Osteocyte (in vitro differentiated cells): ENCODE results near the gene CCDC136. TPM values are rescaled to one million over a fixed set of nuclear protein-coding genes. Genes with fewer than 3 reads are reported as not detected.
A peak's percentile ranks its signal among the peaks of the same experiment; 100 is the strongest.

ENCODE experiments used
- DNase-seq: peaks from one replicate; pipeline ENCODE4 v3.0.0; 2021; ENCODE audit warnings: mixed read lengths; ENCODE audit not compliant: unreplicated experiment; ENCODE audit errors: extremely low spot score
- H3K27ac Mint-ChIP-seq: one replicate; pipeline ENCODE4 v1.8.0; 2021; ENCODE audit warnings: mild to moderate bottlenecking, mixed read lengths; ENCODE audit not compliant: unreplicated experiment
- H3K27me3 Mint-ChIP-seq: one replicate; pipeline ENCODE4 v1.8.0; 2021; ENCODE audit warnings: mixed read lengths; ENCODE audit not compliant: unreplicated experiment
- H3K36me3 Mint-ChIP-seq: one replicate; pipeline ENCODE4 v1.8.0; 2021; ENCODE audit warnings: mixed read lengths; ENCODE audit not compliant: unreplicated experiment
- H3K4me1 Mint-ChIP-seq: one replicate; pipeline ENCODE4 v1.8.0; 2021; ENCODE audit warnings: mixed read lengths; ENCODE audit not compliant: unreplicated experiment
- H3K4me3 Mint-ChIP-seq: one replicate; pipeline ENCODE4 v1.8.0; 2021; ENCODE audit warnings: mild to moderate bottlenecking, moderate library complexity, mixed read lengths; ENCODE audit not compliant: unreplicated experiment
- H3K9me3 Mint-ChIP-seq: one replicate; pipeline ENCODE4 v1.8.0; 2021; ENCODE audit warnings: mixed read lengths; ENCODE audit not compliant: unreplicated experiment
- CTCF ChIP-seq: fragments of 200-600 bp; sonication (generic); IDR thresholded peaks from 2 replicates; pipeline ENCODE4 v1.5.0; 2021; ENCODE audit warnings: antibody characterized with exemption, mild to moderate bottlenecking, moderate library complexity
- total RNA-seq: library from RNA; stranded (reverse); gene quantifications from 2 replicates; pipeline ENCODE4 v1.2.1, GENCODE V29; 2021

Gene CCDC136
- total RNA-seq, 1 donor from 2014 or later: 13.3 TPM

- Mint-ChIP-seq H3K27ac (no peak overlapping the region), H3K4me3 (no peak overlapping the region), H3K36me3 (peaks cover 44% of the 10 kb centered on the region), H3K9me3 (no peaks in the 10 kb centered on the region), H3K27me3 (no peaks in the 10 kb centered on the region), H3K4me1 (peaks cover 64% of the 10 kb centered on the region)
- DNase-seq: no peak
- no peak for TF ChIP-seq CTCF
These were observed 46.1 kb upstream of the CCDC136 start for GRCh38 chr7:128745706-128746105.

DNA sequence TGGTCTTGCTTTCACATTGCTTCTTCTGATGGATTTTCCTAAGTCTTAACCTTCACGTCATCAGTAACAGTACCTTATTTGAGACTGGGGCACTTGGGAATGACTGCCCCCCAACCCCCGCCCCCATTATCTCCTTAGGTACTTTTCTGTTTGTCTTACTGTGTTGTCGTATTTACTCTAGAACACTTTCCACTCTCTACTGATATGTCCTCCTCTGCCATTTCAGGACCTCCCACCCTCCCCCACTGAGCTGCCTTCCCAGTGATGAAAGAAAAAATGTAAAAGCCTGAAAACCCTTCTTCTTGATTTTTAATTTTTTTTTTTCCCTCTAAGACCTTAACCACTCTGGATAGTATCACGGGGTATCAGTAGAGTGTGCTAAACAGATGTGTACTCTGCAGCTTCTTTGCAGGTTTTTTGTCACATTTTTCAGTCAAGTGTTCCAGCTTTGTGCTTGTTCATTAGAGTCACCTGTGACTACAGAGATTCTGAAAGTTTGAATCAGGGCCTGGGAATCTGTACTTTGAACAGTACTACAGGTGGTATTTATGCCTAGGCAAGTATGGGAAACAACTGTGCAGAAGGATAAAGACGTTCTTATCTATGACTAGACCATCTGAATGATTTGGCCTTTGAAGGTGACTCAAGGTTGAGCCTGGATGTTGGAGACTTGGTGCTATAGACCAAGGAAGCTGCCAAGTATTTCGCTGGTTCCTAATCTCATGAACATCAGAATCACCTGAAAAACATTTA, 44.3 kb upstream of the CCDC136 start:
- Mint-ChIP-seq H3K4me3 (no peak overlapping the region), H3K4me1 (peaks cover 46% of the 10 kb centered on the region), H3K27me3 (no peaks in the 10 kb centered on the region), H3K27ac (peak overlapping the region; percentile 12), H3K36me3 (peaks cover 43% of the 10 kb centered on the region), H3K9me3 (no peaks in the 10 kb centered on the region)
- TF ChIP-seq CTCF: no peak
- DNase-seq: no peak

GRCh38 chr7:128752251-128752650, 39.5 kb upstream of the CCDC136 start:
- Mint-ChIP-seq H3K9me3 (no peaks in the 10 kb centered on the region), H3K36me3 (peaks cover 53% of the 10 kb centered on the region), H3K4me3 (no peak overlapping the region), H3K4me1 (peaks cover 42% of the 10 kb centered on the region), H3K27me3 (no peaks in the 10 kb centered on the region), H3K27ac (no peak overlapping the region)
- DNase-seq: no peak
- no peak for TF ChIP-seq CTCF

DNA sequence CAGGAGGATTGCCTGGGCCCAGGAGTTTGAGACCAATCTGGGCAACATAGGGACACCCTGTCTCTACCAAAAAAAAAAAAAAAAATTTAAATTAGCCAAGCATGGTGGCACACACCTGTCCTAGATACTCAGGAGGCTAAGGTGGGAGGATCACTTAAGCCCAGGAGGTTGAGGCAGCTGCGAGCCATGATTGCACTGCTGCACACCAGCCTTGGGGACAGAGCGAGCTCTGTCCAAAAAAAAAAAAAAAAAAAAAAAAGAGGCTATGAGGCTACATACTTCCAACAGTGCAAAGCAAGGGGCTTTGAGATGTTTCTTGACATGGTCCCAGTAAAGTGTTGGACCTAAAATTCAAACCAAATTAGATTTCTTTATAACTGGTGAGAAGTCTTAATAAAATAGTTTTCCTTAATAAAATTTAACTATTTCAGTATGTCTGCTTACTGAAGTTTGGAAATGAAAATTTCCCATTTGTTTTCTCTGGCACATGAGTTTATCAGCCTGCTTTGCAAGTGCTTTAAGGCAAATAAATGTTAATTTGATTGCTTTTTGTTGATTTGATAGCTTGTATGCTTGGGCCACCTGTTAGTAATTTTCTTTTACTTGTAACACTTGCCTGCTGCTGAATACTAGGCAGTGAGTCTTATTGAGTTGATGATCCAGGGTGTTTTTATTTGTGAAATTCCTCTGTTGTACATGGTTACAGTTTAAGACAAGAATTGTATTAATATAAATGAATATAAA, 36.5 kb upstream of the CCDC136 start:
- peaks cover 38% of the 10 kb centered on the region for H3K36me3 Mint-ChIP-seq
- no peak overlapping the region for H3K4me3 Mint-ChIP-seq
- H3K9me3 Mint-ChIP-seq: no peaks in the 10 kb centered on the region
- no peaks in the 10 kb centered on the region for H3K27me3 Mint-ChIP-seq
- no peak overlapping the region for H3K27ac Mint-ChIP-seq
- TF ChIP-seq CTCF: no peak
- DNase-seq: no peak
- peaks cover 38% of the 10 kb centered on the region for H3K4me1 Mint-ChIP-seq

DNA sequence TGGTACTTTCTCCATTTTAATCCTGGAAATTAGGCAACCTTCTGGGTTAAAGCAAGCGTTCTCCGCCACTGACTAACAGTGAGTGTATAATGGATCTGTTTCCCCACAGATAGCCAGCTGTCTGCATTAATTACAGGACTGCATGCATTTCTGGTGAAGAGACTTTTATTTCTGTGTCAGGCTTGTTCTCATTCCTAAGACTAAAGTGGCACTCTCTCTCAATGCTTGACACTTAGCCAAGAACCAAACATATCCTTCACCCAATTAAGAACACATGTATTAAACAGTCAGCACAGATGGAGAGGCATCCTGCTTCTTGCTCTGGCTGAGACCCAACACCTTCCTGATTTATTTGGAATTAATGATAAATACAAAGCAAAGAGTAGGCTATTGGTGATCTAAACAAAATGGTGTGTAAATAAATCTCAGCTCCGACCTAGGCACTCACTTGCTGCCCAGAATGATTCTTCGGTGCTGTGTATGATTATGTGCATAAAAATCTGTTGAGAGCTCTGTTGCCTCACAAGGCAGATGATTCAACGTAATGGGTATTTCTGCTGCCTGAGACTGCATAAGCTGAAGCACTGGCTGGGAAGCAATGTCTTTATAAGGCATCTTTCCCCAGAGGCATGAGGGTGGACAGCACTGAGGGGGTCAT, 35.8 kb upstream of the CCDC136 start:
- H3K9me3 Mint-ChIP-seq: no peaks in the 10 kb centered on the region
- H3K36me3 Mint-ChIP-seq: peaks cover 36% of the 10 kb centered on the region
- H3K4me1 Mint-ChIP-seq: peaks cover 38% of the 10 kb centered on the region
- H3K27me3 Mint-ChIP-seq: no peaks in the 10 kb centered on the region
- H3K4me3 Mint-ChIP-seq: peak overlapping the region; percentile 28
- no peak for DNase-seq
- peak overlapping the region; percentile 69 for H3K27ac Mint-ChIP-seq
- TF ChIP-seq CTCF: no peak
